Left cardiac atrium (tissue), 4 donors: ENCODE results near the gene RBM25. TPM values are rescaled to one million over a fixed set of nuclear protein-coding genes. Genes with fewer than 3 reads are reported as not detected.
A peak's percentile ranks its signal among the peaks of the same experiment; 100 is the strongest.

Experiments used
- ATAC-seq, 2 donors: fragments of 200-7000 bp; cut with Tn5 transposase; one replicate each; pipeline ENCODE4 v1.9.1; 2020; ENCODE audit warnings: mild to moderate bottlenecking in 2 of 2, moderate library complexity in 2 of 2
- DNase-seq: peaks from one replicate; pipeline ENCODE4 v3.0.0-alpha.2; 2020
- intact Hi-C, 2 donors: fragments of 100-400 bp; cut with DNase I; formaldehyde crosslinking; loops; one replicate each; pipeline versions ENCODE4 v1.14.1 to v1.15.1; 2022 to 2023
- total RNA-seq, 2 donors: library from RNA; stranded (reverse); fragmentation: NEBNext Ultra II Directional; extraction: Animal tissue kit (Norgen Biotek cat#: 25700); gene quantifications; one replicate each; pipeline ENCODE4 v1.2.1, GENCODE V29; 2021
- donor health status: DM: no; HTN: yes; CAD: no.
- donor health status: DM: no; HTN: yes; CAD: no; lungs with severe emphysema.
- donor health status: DM: yes; HTN: yes; CAD: no.
- donor health status: Dilated cardiomyopathy.

Gene RBM25
- total RNA-seq, 2 donors from 2014 or later: 32.0 to 47.3 TPM

- no peak for ATAC-seq
- intact Hi-C loops: no loop called here
- DNase-seq: no peak
Measured at GRCh38 chr14:73097421-73097820, 39.1 kb downstream of the RBM25 start.

DNA sequence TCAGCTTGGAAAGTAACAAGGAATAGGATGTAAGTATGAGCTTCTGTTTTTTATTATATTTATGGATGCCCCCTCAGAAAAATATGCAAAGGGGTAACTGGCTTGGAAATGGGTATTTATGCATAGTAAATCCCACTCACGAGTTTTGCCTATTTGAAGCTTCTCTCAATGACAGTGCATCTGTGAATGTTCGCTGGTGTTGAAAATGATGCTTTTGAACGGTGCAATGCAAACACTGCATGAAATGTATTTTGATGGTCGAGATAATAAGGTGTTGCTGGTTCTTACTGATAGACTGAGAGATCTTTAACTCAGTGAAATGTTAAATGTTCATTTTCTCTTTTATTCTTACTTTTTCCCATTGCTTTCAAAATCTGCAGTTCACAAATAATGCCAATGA is 42.0 kb downstream of the RBM25 start:
- intact Hi-C loops: no loop called here
- DNase-seq: no peak
- no peak for ATAC-seq

GRCh38 chr14:73102806-73103497 is 44.6 kb downstream of the RBM25 start:
- DNase-seq (no peak), ATAC-seq (no peak)
- intact Hi-C loops: no loop called here

DNA sequence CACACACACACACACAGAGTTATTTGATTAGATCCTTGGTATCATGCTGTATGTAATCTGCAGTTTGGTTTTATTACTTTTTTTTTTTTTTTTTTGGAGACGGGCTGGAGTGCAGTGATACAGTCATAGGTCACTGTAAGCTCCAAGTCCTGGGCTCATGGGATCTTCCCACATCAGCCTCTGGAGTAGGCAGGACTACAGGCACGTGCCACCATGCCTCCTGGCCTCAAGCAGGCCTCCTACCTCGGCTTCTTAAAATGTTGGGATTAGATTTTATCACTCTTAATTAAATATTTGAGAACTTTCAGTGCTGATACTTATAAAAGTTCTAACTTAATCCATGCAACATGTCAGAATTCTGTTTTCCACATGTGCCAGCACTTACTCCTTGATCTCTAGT is 46.7 kb downstream of the RBM25 start:
- intact Hi-C loops: no loop called here
- DNase-seq (no peak), ATAC-seq (no peak)

GRCh38 chr14:73105727-73106126 is 47.4 kb downstream of the RBM25 start:
- intact Hi-C loops: no loop called here
- ATAC-seq (no peak), DNase-seq (no peak)

- no peak for ATAC-seq
- intact Hi-C loops: no loop called here
- DNase-seq: no peak
Measured at GRCh38 chr14:73116079-73116665, 57.8 kb downstream of the RBM25 start.

GRCh38 chr14:73124180-73124894 is 66.0 kb downstream of the RBM25 start:
- ATAC-seq (no peak), DNase-seq (no peak)
- intact Hi-C loops: no loop called here

- ATAC-seq: no peak
- intact Hi-C loops: no loop called here
Measured at GRCh38 chr14:73125169-73125588, 66.8 kb downstream of the RBM25 start.

DNA sequence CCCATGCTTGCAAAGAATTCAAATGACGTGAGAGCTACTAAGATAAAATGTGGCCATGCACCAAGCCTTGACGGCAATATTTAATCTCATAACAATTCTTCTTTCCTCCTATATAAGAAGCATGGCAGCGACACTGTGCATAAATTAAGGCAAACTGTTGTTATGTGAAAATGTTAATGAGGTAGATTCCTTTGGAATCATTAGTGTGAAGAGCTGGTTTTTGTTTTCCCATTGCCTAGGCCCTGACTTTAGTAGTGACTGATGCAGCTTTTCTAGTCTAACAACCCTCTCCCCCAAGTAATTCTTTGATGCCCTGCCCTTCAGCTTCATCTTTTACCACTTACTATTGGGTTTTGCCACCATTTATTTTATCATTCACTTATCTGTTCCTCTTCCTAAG is 67.4 kb downstream of the RBM25 start:
- intact Hi-C loops: no loop called here
- DNase-seq (no peak), ATAC-seq (no peak)

More at GRCh38 chr14:73125169-73125588, 66.8 kb downstream of the RBM25 start:
- no peak for DNase-seq

GRCh38 chr14:73133795-73134194 is 75.5 kb downstream of the RBM25 start:
- DNase-seq (no peak), ATAC-seq (no peak)
- intact Hi-C loops: no loop called here

DNA sequence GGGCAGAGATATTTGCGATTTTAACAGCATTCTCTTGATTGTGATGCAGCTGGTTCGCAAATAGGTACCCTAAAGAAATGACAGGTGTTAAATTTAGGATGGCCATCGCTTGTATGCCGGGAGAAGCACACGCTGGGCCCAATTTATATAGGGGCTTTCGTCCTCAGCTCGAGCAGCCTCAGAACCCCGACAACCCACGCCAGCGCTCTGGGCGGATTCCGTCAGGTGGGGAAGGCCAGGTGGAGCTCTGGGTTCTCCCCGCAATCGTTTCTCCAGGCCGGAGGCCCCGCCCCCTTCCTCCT is 77.7 kb downstream of the RBM25 start:
- ATAC-seq: no peak
- intact Hi-C loops: no loop called here
- no peak for DNase-seq

DNA sequence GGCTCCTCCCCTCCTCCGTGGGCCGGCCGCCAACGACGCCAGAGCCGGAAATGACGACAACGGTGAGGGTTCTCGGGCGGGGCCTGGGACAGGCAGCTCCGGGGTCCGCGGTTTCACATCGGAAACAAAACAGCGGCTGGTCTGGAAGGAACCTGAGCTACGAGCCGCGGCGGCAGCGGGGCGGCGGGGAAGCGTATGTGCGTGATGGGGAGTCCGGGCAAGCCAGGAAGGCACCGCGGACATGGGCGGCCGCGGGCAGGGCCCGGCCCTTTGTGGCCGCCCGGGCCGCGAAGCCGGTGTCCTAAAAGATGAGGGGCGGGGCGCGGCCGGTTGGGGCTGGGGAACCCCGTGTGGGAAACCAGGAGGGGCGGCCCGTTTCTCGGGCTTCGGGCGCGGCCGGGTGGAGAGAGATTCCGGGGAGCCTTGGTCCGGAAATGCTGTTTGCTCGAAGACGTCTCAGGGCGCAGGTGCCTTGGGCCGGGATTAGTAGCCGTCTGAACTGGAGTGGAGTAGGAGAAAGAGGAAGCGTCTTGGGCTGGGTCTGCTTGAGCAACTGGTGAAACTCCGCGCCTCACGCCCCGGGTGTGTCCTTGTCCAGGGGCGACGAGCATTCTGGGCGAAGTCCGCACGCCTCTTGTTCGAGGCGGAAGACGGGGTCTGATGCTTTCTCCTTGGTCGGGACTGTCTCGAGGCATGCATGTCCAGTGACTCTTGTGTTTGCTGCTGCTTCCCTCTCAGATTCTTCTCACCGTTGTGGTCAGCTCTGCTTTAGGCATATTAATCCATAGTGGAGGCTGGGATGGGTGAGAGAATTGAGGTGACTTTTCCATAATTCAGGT is 78.3 kb downstream of the RBM25 start, which contains the start of gene PSEN1:
Gene PSEN1 (plus strand): TSS at position 121 of the 839 bp plus-strand sequence. CDS start 11,513 bp downstream, outside the sequence.
- peak; percentile 98 to 99 for ATAC-seq
- intact Hi-C loops: no loop called here

DNA sequence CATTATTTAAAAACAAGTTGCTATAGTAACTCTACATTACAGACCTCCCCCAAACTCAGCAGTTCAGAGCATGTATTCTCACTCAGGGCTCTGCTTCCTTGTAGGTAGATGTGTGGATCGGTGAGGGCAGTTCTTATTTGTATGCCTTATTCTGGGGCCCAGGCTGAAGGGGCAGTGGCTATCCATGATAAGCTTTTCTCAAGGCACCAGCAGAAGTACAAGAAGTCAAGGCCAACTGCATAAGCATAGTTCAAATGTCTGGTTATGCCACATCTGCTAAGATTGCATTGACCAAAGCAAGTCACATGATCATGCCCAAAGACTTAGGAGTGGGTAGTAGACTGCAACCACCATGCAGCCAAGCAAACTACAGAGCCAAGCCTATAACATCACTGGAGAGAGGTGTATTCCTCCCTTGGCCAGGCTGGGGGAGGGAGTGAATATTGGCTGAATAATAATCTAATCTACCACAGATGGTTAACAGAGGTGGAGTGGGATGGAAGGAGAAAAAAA is 82.5 kb downstream of the RBM25 start:
- intact Hi-C loops: no loop called here
- ATAC-seq (no peak), DNase-seq (no peak)

More for the DNA sequence above, 78.3 kb downstream of the RBM25 start, which contains the start of gene PSEN1:
- peak; percentile 94 for DNase-seq

GRCh38 chr14:73142216-73142615 is 83.9 kb downstream of the RBM25 start:
- DNase-seq (no peak), ATAC-seq (no peak)

DNA sequence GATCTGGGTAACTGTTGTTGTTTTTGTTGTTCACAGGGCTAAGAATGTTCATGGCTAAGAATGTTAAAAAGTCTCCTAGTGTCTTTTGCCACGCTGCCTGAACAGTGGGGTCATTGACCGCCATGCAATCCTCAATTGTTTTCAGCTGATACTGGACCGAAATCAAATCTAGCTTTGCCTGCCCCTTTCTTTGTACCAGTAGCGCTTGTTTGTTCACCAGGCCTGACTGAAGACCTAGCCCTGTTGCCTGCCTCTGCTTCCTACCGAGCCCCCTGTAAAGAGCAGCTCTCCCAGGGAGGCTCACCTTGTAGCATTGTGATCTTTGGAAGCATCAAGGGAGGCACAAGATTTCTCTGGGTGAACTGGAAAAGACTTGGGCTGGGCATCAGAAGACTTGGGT is 84.7 kb downstream of the RBM25 start:
- ATAC-seq: no peak
- intact Hi-C loops: no loop called here
- DNase-seq: no peak

More at GRCh38 chr14:73142216-73142615, 83.9 kb downstream of the RBM25 start:
- intact Hi-C loops: no loop called here

GRCh38 chr14:73143617-73144016 is 85.3 kb downstream of the RBM25 start:
- DNase-seq (no peak), ATAC-seq (no peak)
- intact Hi-C loops: no loop called here

DNA sequence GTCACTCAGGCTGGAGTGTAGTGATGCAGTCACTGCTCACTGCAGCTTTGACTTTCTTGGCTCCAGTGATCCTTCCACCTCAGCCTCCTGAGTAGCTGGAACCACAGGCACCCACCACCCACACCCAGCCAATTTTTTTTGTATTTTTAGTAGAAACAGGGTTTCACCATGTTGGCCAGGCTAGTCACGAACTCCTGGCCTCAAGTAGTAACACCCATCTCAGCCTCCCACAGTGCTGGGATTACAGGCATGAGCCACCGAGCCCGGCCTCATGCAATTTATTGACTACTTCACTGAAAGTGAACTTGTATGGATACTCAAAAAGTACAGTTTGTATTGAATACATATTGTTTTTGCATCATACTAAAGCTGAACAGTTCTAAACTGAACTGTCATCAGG is 87.0 kb downstream of the RBM25 start:
- intact Hi-C loops: no loop called here
- no peak for ATAC-seq
- no peak for DNase-seq

- intact Hi-C loops: no loop called here
- DNase-seq: no peak
Measured at GRCh38 chr14:73146111-73146510, 87.8 kb downstream of the RBM25 start.

DNA sequence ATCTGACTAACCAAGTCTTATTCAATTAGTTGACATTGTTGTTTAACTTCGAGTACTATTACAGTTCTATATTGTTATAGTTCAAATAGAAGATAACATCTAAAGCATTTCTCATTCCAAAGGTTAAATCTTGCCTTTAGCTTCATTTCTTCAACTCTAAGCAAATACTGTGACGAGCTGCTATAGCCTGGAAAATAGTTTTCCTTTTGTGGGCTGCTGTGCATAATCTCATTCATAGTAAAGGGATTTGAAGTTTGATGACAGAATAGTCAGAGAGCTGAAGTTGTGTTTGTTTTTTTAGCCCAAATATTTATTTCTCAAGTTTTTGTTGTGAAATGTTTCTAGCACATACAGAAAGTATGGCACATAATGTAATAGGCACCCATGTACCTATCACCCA is 91.4 kb downstream of the RBM25 start:
- no peak for DNase-seq
- intact Hi-C loops: no loop called here
- ATAC-seq: no peak

More at GRCh38 chr14:73146111-73146510, 87.8 kb downstream of the RBM25 start:
- ATAC-seq: no peak
